T-helper 17 cell (primary cell): Measurements from ENCODE around the gene KCTD1. TPM values are rescaled to one million over a fixed set of nuclear protein-coding genes. Genes with fewer than 3 reads are reported as not detected.

Experiments
- ATAC-seq: fragments of 150-1000 bp; cut with Tn5 transposase; 2 replicates; pipeline ENCODE4 v1.10.0; 2021; ENCODE audit warnings: mild to moderate bottlenecking, moderate library complexity
- DNase-seq, 3 donors: peaks; one replicate each; pipeline versions ENCODE4 v3.0.0 to v3.0.0-alpha.2; 2020 to 2021
- H3K9me3 ChIP-seq: one replicate; pipeline ENCODE4 v1.7.0; 2013; ENCODE audit warnings: low read length, mild to moderate bottlenecking; ENCODE audit not compliant: control insufficient read depth, poor library complexity, severe bottlenecking
- H3K27ac Mint-ChIP-seq: one replicate; pipeline ENCODE4 v1.8.0; 2022; ENCODE audit warnings: mild to moderate bottlenecking, moderate library complexity, mixed read lengths
- H3K27me3 Mint-ChIP-seq: one replicate; pipeline ENCODE4 v1.8.0; 2022; ENCODE audit warnings: mixed read lengths
- H3K36me3 Mint-ChIP-seq: one replicate; pipeline ENCODE4 v1.8.0; 2022; ENCODE audit warnings: low read depth, mixed read lengths
- H3K4me1 Mint-ChIP-seq: one replicate; pipeline ENCODE4 v1.8.0; 2022; ENCODE audit warnings: mild to moderate bottlenecking, mixed read lengths
- H3K4me3 Mint-ChIP-seq: one replicate; pipeline ENCODE4 v1.8.0; 2022; ENCODE audit warnings: mild to moderate bottlenecking, moderate library complexity, mixed read lengths
- total RNA-seq, 4 donors: library from RNA in 2 of 4; stranded (reverse) in 2 of 4; gene quantifications; one replicate each; pipeline ENCODE4 v1.2.3 and lab custom pipeline; 2022 to 2026

KCTD1 gene
- total RNA-seq, 2 donors from 2014 or later = 2.8 to 2.9 TPM

DNA sequence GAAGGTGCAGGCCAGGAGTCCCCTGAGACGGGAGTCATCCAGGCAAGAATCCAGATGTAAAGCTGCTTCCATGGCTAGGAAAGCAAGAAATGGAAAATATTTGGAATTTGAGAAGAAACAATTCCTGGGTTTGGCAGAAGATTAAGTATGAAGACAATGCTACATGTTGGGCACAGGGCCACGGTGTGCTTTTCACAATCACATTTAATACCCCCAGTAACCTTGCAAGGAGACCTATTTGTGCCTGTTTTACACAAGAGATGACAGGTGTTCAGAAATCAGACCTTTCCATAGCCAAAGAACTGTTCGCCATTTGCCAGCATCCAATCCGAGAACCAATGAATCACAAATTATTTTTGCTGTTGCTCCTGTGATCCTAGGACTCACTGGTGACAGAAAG lies 50.5 kb downstream of the KCTD1 start:
- H3K27ac Mint-ChIP-seq = no peak overlapping the region
- peaks cover 4% of the 10 kb centered on the region for H3K36me3 Mint-ChIP-seq
- DNase-seq (no peak), ATAC-seq (no peak)
- no peaks in the 10 kb centered on the region for H3K27me3 Mint-ChIP-seq
- no peak overlapping the region for H3K4me3 Mint-ChIP-seq
- H3K4me1 Mint-ChIP-seq = no peaks in the 10 kb centered on the region
- H3K9me3 ChIP-seq = no peaks in the 10 kb centered on the region

DNA sequence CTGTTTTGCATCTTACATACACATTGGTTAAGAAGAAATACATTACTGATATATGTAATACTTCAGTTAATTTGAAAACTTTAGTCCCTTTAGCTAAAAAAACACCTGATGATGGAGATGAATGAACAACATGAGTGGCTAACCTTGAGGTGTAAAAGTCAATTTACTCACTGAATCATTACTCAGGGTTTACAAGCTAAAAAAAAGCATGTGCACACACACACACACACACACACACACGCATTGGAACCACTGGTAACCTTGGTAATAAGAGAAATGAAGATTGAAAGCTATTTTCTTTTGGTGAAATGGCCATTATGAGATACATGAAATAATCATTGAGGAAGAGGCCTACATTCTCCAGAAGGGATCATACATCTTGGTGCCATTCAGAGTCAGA lies 51.8 kb downstream of the KCTD1 start:
- no peak for ATAC-seq
- no peak overlapping the region for H3K27ac Mint-ChIP-seq

GRCh38 chr18:26495287-26495686 lies 53.1 kb downstream of the KCTD1 start:
- no peaks in the 10 kb centered on the region for H3K27me3 Mint-ChIP-seq
- H3K9me3 ChIP-seq = no peaks in the 10 kb centered on the region
- H3K36me3 Mint-ChIP-seq = peaks cover 3% of the 10 kb centered on the region
- no peaks in the 10 kb centered on the region for H3K4me1 Mint-ChIP-seq
- H3K4me3 Mint-ChIP-seq = no peak overlapping the region
- ATAC-seq (no peak), DNase-seq (no peak)
- H3K27ac Mint-ChIP-seq = no peak overlapping the region

More for the DNA sequence above, 51.8 kb downstream of the KCTD1 start:
- DNase-seq = no peak
- no peaks in the 10 kb centered on the region for H3K4me1 Mint-ChIP-seq
- H3K36me3 Mint-ChIP-seq = peaks cover 4% of the 10 kb centered on the region
- no peaks in the 10 kb centered on the region for H3K27me3 Mint-ChIP-seq
- H3K9me3 ChIP-seq = no peaks in the 10 kb centered on the region
- no peak overlapping the region for H3K4me3 Mint-ChIP-seq

- no peak overlapping the region for H3K4me3 Mint-ChIP-seq
- ATAC-seq (no peak), DNase-seq (no peak)
- no peaks in the 10 kb centered on the region for H3K4me1 Mint-ChIP-seq
- H3K36me3 Mint-ChIP-seq = peaks cover 3% of the 10 kb centered on the region
- H3K9me3 ChIP-seq = no peaks in the 10 kb centered on the region
- no peaks in the 10 kb centered on the region for H3K27me3 Mint-ChIP-seq
- H3K27ac Mint-ChIP-seq = no peak overlapping the region
Measured at GRCh38 chr18:26493021-26493420, 55.3 kb downstream of the KCTD1 start.

DNA sequence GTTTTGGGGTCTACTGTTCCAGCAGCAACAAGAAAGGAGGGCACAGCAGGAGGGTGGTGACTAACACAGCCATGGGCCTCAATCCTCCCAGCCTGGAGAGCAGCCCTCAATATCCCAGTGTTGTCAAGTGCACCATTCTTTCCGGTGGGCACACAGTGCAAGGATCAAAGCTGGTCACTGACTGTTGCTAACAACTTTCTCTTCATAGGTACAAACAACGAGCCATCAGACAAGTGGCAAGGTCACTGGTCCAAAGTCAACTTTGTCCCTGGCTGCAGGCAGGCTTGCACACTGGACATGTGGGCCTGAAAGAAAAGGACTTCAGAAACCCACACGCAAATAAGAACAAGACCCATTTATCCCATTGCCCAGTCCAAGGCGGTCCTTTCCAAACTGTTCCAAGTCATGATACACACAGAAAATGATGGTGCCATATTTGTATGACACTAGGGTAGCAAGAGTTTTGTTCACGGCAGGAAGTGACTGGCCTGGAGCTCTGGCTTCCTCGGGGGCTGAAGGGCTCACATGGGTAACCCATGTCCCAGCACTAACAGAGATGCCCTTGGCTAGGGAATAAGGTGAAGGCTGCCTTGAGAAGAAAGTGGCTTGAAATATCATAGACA lies 57.0 kb downstream of the KCTD1 start:
- H3K36me3 Mint-ChIP-seq = no peaks in the 10 kb centered on the region
- no peaks in the 10 kb centered on the region for H3K27me3 Mint-ChIP-seq
- no peaks in the 10 kb centered on the region for H3K4me1 Mint-ChIP-seq
- no peak overlapping the region for H3K27ac Mint-ChIP-seq
- no peak overlapping the region for H3K4me3 Mint-ChIP-seq
- DNase-seq (no peak), ATAC-seq (no peak)
- no peaks in the 10 kb centered on the region for H3K9me3 ChIP-seq

GRCh38 chr18:26489881-26490280 lies 58.5 kb downstream of the KCTD1 start:
- ATAC-seq (no peak), DNase-seq (no peak)
- H3K27me3 Mint-ChIP-seq = no peaks in the 10 kb centered on the region
- no peak overlapping the region for H3K27ac Mint-ChIP-seq
- no peak overlapping the region for H3K4me3 Mint-ChIP-seq
- H3K9me3 ChIP-seq = no peaks in the 10 kb centered on the region
- H3K36me3 Mint-ChIP-seq = no peaks in the 10 kb centered on the region
- no peaks in the 10 kb centered on the region for H3K4me1 Mint-ChIP-seq

DNA sequence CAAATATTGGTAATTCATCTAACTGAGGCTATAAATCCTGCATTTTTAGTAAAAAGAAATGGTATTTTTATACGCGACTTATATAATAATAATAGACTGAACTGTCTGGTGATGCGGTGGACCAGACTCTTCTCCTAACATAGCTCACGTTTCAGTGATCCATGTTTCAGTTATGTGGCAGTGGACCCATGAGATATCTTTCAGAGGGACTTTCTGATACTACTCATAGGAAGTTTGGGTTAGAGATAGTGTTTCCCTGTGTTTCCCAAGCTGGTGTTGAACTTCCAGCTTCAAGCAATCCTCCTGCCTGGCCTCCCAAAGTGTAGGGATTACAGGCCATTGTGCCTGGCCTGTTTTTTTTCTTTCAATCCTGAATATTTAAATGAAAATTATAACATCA lies 59.2 kb downstream of the KCTD1 start:
- DNase-seq (no peak), ATAC-seq (no peak)
- Mint-ChIP-seq H3K4me3 (no peak overlapping the region), H3K36me3 (peaks cover 2% of the 10 kb centered on the region), H3K27me3 (no peaks in the 10 kb centered on the region), H3K4me1 (no peaks in the 10 kb centered on the region), H3K27ac (no peak overlapping the region)
- H3K9me3 ChIP-seq = no peaks in the 10 kb centered on the region

DNA sequence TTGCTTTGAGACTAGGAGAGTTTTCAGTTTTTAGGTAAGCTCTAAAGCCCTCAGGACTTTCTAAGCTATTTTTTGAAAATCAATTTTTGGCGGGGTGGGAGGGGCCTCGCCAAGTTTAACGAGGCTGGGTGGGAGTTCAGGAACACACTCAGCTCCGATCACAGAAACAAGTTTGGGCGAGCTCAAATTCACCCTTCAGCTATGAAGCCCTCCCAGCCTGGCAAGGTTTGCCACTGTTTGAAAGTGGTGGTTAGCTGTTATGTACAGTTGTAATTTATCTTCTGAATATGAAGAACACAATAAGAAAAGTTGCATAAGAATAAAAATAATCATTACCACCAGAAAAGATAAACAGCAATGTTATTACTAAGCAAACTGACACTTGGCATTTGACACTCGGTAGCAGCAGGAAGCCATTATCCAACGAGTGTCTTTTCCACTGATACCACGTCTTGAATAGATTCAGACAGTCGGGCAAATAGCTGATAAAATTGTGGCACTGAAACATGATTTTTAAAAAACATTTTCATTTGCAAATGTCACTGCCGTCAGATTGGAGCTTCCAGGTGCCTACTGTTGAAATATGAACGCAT lies 59.8 kb downstream of the KCTD1 start:
- Mint-ChIP-seq H3K4me3 (no peak overlapping the region), H3K4me1 (no peaks in the 10 kb centered on the region), H3K27me3 (no peaks in the 10 kb centered on the region), H3K36me3 (peaks cover 2% of the 10 kb centered on the region), H3K27ac (no peak overlapping the region)
- ATAC-seq = no peak
- DNase-seq = no peak
- no peaks in the 10 kb centered on the region for H3K9me3 ChIP-seq

- H3K4me3 Mint-ChIP-seq = no peak overlapping the region
- no peak for DNase-seq
- H3K36me3 Mint-ChIP-seq = peaks cover 2% of the 10 kb centered on the region
- H3K9me3 ChIP-seq = no peaks in the 10 kb centered on the region
- ATAC-seq = no peak
- H3K27me3 Mint-ChIP-seq = no peaks in the 10 kb centered on the region
- no peak overlapping the region for H3K27ac Mint-ChIP-seq
- no peaks in the 10 kb centered on the region for H3K4me1 Mint-ChIP-seq
Measured at GRCh38 chr18:26487437-26487836, 60.9 kb downstream of the KCTD1 start.

DNA sequence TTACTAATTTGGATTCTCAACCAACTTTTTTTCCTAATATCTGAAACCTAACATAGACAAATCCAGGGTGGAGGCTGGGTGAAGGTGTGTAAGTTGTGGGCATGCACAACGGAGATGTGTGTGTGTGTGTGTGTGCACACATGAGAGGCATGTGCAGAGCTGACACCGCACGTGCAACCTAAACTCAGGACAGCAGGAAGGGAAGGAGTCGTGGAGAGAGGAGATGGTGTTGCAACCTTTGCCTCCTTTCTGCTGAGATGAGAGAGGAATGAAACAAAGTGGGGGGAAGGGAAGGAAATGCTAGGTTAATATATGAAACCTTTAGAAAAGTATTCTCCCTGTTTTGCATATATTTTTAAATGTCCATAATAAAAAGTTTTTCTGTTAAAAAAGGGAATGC lies 64.7 kb downstream of the KCTD1 start:
- Mint-ChIP-seq H3K36me3 (peaks cover 2% of the 10 kb centered on the region), H3K27ac (peak overlapping the region; percentile 3), H3K27me3 (no peaks in the 10 kb centered on the region), H3K4me1 (no peaks in the 10 kb centered on the region), H3K4me3 (no peak overlapping the region)
- no peaks in the 10 kb centered on the region for H3K9me3 ChIP-seq
- DNase-seq (no peak), ATAC-seq (no peak)

- Mint-ChIP-seq H3K4me1 (no peaks in the 10 kb centered on the region), H3K4me3 (no peak overlapping the region), H3K36me3 (peaks cover 2% of the 10 kb centered on the region), H3K27me3 (no peaks in the 10 kb centered on the region), H3K27ac (no peak overlapping the region)
- no peaks in the 10 kb centered on the region for H3K9me3 ChIP-seq
- ATAC-seq (no peak), DNase-seq (no peak)
Measured at GRCh38 chr18:26482569-26482968, 65.8 kb downstream of the KCTD1 start.

DNA sequence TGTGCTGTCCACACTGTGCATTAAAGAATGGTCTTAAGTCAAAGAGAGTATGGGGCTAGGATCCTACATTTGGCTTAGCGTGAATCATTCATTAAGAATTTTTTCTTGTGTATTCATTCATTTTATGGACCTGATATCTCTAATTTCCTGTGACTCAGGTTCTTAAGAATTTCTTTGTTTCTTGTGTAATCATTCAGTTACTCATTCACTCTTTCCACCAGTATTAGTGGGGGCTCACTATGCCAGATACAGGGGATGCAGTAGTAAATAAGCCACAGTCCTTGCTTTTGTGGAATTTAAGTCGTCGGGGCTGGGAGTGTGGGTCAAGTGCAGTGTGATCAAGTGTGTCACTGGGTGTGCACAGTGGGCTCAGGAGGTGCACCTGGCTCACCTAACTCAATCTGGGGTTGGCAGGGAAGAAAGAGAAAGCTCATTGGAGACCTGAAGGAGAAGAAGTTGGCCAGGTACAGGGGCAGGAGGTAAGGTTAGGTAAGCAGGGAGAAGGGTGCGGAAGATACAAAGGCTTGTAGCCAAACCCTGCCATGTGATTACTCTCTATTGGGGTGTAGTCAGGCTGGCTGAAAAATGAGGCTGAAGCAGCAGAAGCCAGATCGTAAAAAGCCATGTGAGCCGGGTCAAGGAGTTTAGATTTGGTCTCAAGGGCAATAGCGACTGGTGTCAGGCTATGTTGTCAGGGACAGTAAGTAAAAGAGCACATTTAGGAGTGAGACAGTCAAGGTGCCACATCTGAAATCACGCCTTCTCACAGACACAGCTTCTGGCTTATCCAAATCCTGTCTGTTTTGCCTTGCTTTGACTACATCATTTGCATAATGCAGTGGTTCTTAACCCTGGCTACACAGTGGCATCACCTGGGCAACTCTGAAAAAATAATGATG lies 67.2 kb downstream of the KCTD1 start:
- DNase-seq (no peak), ATAC-seq (no peak)
- no peaks in the 10 kb centered on the region for H3K4me1 Mint-ChIP-seq
- H3K36me3 Mint-ChIP-seq = peaks cover 2% of the 10 kb centered on the region
- H3K27me3 Mint-ChIP-seq = no peaks in the 10 kb centered on the region
- H3K9me3 ChIP-seq = no peaks in the 10 kb centered on the region
- no peak overlapping the region for H3K4me3 Mint-ChIP-seq
- H3K27ac Mint-ChIP-seq = no peak overlapping the region

GRCh38 chr18:26479681-26480079 lies 68.7 kb downstream of the KCTD1 start:
- H3K9me3 ChIP-seq = no peaks in the 10 kb centered on the region
- ATAC-seq = no peak
- H3K27ac Mint-ChIP-seq = no peak overlapping the region
- no peak overlapping the region for H3K4me3 Mint-ChIP-seq
- DNase-seq = no peak
- no peaks in the 10 kb centered on the region for H3K27me3 Mint-ChIP-seq
- peaks cover under 1% of the 10 kb centered on the region for H3K36me3 Mint-ChIP-seq
- no peaks in the 10 kb centered on the region for H3K4me1 Mint-ChIP-seq
